Thyroid gland (tissue), 4 donors: ENCODE data around the gene ACSM3. TPM values are rescaled to one million over a fixed set of nuclear protein-coding genes. Genes with fewer than 3 reads are reported as not detected.

Source experiments
- DNase-seq, 2 donors: peaks; one replicate each; pipeline ENCODE4 v3.0.0-alpha.2; 2019
- H3K27ac ChIP-seq, 3 donors: fragments of 200-600 bp; sonication (generic); 1 replicate in 2 of 3; 2 replicates in 1 of 3; pipeline ENCODE4 v1.5.1; 2016 to 2019; ENCODE audit warnings: mild to moderate bottlenecking in 1 of 3, moderate library complexity in 1 of 3
- H3K27me3 ChIP-seq: fragments of 200-600 bp; sonication (generic); one replicate; pipeline ENCODE4 v1.5.1; 2019
- H3K36me3 ChIP-seq, 2 donors: fragments of 200-600 bp; sonication (generic); one replicate each; pipeline ENCODE4 v1.5.1; 2016 to 2019
- H3K4me1 ChIP-seq, 2 donors: fragments of 200-600 bp; sonication (generic); one replicate each; pipeline ENCODE4 v1.5.1; 2017 to 2019
- H3K4me3 ChIP-seq, 3 donors: fragments of 200-600 bp; sonication (generic); replicated peaks in 1 of 3; 1 replicate in 2 of 3; 2 replicates in 1 of 3; pipeline ENCODE4 v1.5.1; 2016; ENCODE audit warnings: mild to moderate bottlenecking in 1 of 3
- H3K9me3 ChIP-seq: fragments of 200-600 bp; sonication (generic); one replicate; pipeline ENCODE4 v1.5.1; 2017
- POLR2A ChIP-seq, 2 donors: fragments of 450-650 bp; IDR thresholded peaks; one replicate each; pipeline ENCODE4 v1.6.1; 2017; ENCODE audit warnings: antibody characterized with exemption in 2 of 2, mild to moderate bottlenecking in 2 of 2, moderate library complexity in 1 of 2
- intact Hi-C: fragments of 100-400 bp; cut with DNase I; formaldehyde crosslinking; loops from one replicate; pipeline ENCODE4 v1.15.1; 2023
- small RNA-seq: library from RNA; depleted of rRNA; stranded (forward); fragments of <200 nt; gene quantifications from one replicate; pipeline ENCODE3, GENCODE V24; 2016
- total RNA-seq, 4 donors: library from RNA; depleted of rRNA; stranded (reverse); fragments of >200 nt; gene quantifications; one replicate each; pipeline ENCODE4 v1.2.3, GENCODE V29; 2016
- TF ChIP-seq, protein P1 (sequence below), 6 experiments: fragments of 200-600 bp in 3 of 6; fragments of 450-650 bp in 3 of 6; sonication (generic) in 3 of 6; IDR thresholded peaks; one replicate each; pipeline ENCODE4 v1.5.1; 2016 to 2019; ENCODE audit warnings: antibody characterized with exemption in 6 of 6, mild to moderate bottlenecking in 2 of 6, inconsistent platforms in 1 of 6, moderate library complexity in 1 of 6

ACSM3 gene
- total RNA-seq, 4 donors from 2014 or later, result 1.2 to 1.7 (median 1.6) TPM; not detected in 1

DNA sequence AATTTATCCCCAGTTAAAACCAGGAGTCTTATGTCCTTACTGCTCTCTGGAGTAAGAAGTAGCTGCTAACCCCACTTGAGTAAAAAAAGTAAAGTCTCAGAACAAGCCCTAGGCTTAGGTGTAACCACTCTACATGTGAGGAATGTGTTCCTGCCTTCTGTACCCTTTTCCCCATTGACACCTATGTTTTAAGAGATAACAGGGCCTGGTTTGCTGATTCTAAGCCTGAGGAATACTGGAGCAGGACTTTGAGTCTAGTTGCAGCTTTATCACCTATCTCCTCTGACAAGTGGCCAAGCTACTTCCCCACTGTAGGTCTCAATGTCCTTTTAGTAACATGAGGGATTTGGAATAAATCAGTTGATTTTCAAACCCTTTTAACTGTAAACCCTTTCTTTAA lies 82.7 kb downstream of the ACSM3 start:
- DNase-seq, result no peak
- intact Hi-C loops, result loop anchor here (5.0 to 10.0 kb wide), 2 partner anchors 148 to 241 kb away; no protein-coding TSS in a partner anchor
- TF ChIP-seq, protein P1, sequence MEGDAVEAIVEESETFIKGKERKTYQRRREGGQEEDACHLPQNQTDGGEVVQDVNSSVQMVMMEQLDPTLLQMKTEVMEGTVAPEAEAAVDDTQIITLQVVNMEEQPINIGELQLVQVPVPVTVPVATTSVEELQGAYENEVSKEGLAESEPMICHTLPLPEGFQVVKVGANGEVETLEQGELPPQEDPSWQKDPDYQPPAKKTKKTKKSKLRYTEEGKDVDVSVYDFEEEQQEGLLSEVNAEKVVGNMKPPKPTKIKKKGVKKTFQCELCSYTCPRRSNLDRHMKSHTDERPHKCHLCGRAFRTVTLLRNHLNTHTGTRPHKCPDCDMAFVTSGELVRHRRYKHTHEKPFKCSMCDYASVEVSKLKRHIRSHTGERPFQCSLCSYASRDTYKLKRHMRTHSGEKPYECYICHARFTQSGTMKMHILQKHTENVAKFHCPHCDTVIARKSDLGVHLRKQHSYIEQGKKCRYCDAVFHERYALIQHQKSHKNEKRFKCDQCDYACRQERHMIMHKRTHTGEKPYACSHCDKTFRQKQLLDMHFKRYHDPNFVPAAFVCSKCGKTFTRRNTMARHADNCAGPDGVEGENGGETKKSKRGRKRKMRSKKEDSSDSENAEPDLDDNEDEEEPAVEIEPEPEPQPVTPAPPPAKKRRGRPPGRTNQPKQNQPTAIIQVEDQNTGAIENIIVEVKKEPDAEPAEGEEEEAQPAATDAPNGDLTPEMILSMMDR (IDR thresholded peaks at IDR 0.05), result no peak
- no peak for TF ChIP-seq POLR2A (IDR thresholded peaks at IDR 0.05)
- H3K4me3 ChIP-seq, result no peak overlapping the region
- no peaks in the 10 kb centered on the region for H3K9me3 ChIP-seq
- no peaks in the 10 kb centered on the region for H3K27me3 ChIP-seq
- peaks cover 17 to 20% of the 10 kb centered on the region in 2 donors for H3K4me1 ChIP-seq
- no peaks in the 10 kb centered on the region for H3K36me3 ChIP-seq
- H3K27ac ChIP-seq, result no peak overlapping the region

Small RNAs within 50 kb of the gene (small RNA-seq; reads per million reads assigned to genes)
- gene RF00618 (not detected), gene RNU6-944P (not detected)

Other genes with a start within 250 kb of the ACSM3 start
- gene ACSM2B, start 187.6 kb upstream of the ACSM3 start, total RNA-seq, result 1 to 10 TPM in 1 of 4 donors, under 1 TPM in 2, not detected in 1; 0.27 to 2.3 (median 0.33) TPM
- gene ACSM1, start 66.3 kb upstream of the ACSM3 start, total RNA-seq, result 1 to 10 TPM in 3 of 4 donors, not detected in 1; 1.2 to 2.3 (median 1.3) TPM
- gene THUMPD1, start 22.2 kb upstream of the ACSM3 start, total RNA-seq, result 100 to 1,000 TPM in 1 of 4 donors, 10 to 100 TPM in 3; 76.7 to 107 (median 82.1) TPM
- gene ERI2, start 42.5 kb downstream of the ACSM3 start, total RNA-seq, result 10 to 100 TPM; 22.2 to 31.4 (median 25.3) TPM
- 1 to 10 TPM in 3 of 4 donors, under 1 TPM in 1; 0.78 to 3.6 (median 1.8) TPM for gene REXO5, start 42.5 kb downstream of the ACSM3 start, total RNA-seq
- gene DCUN1D3, start 136.3 kb downstream of the ACSM3 start, total RNA-seq, result 10 to 100 TPM; 10.3 to 13.7 (median 11.8) TPM
- gene LYRM1, start 136.8 kb downstream of the ACSM3 start, total RNA-seq, result 10 to 100 TPM; 32.8 to 43.7 (median 41.0) TPM